ENCODE results near the gene LYPD6B. TPM values are rescaled to one million over a fixed set of nuclear protein-coding genes. Genes with fewer than 3 reads are reported as not detected.

LYPD6B gene
- total RNA-seq, 2 experiments from 2014 or later = not detected

- H3K36me3 ChIP-seq (ENCODE audit: insufficient read depth, low read length) = no peaks in the 10 kb centered on the region
- peak overlapping the region; percentile 21; the same call in 1 of the 2 replicates for H2AFZ ChIP-seq (ENCODE audit: low read length)
- H3K27ac ChIP-seq (ENCODE audit: low read depth, low read length, poor library complexity, severe bottlenecking) = no peak overlapping the region
- no peak for TF ChIP-seq CTCF (conservative IDR thresholded peaks at IDR 0.05; ENCODE audit: low read length)
- no peak for TF ChIP-seq EZH2phosphoT487 (IDR thresholded peaks at IDR 0.05; ENCODE audit: borderline replicate concordance, low read depth, low read length)
- no peaks in the 10 kb centered on the region for H3K9me2 ChIP-seq (ENCODE audit: insufficient read depth, low read length)
- no peak for DNase-seq (ENCODE audit: low spot score)
- no peak overlapping the region for H3K4me3 ChIP-seq (ENCODE audit: low read depth, low read length, poor library complexity, severe bottlenecking)
- no peaks in the 10 kb centered on the region for H3K79me2 ChIP-seq (ENCODE audit: insufficient read depth, low read depth, low read length)
- ChIA-PET CTCF (ENCODE audit: unreplicated experiment) (no interaction called here), POLR2A (interaction anchor here (0.7 to 2.9 kb wide), 7 partner anchors 11 to 101 kb away, joined by 3 to 12 read pairs (median 4); no protein-coding TSS in a partner anchor)
- peaks cover 54% of the 10 kb centered on the region for H3K4me1 ChIP-seq (ENCODE audit: insufficient read depth, low read length, poor library complexity, severe bottlenecking)
- peak overlapping the region; percentile 48; the same call in 1 of the 2 replicates for H3K4me2 ChIP-seq (ENCODE audit: low read length)
- no peaks in the 10 kb centered on the region for H3K9me3 ChIP-seq (ENCODE audit: low read length)
- intact Hi-C loops (cut with micrococcal nuclease; ENCODE audit: unreplicated experiment) = loop anchor here (10.0 kb wide), 1 partner anchor 509 kb away; no protein-coding TSS in a partner anchor
- no peaks in the 10 kb centered on the region for H4K20me1 ChIP-seq (ENCODE audit: insufficient read depth, low read length)
- no TSS peak for BruUV-seq (replicated peaks)
These were observed 125.8 kb downstream of the LYPD6B start for GRCh38 chr2:149164296-149164695.

- Histone ChIP-seq H3K79me2 (ENCODE audit: insufficient read depth, low read depth, low read length) (no peaks in the 10 kb centered on the region), H3K4me3 (ENCODE audit: low read depth, low read length, poor library complexity, severe bottlenecking) (no peak overlapping the region), H3K36me3 (ENCODE audit: insufficient read depth, low read length) (no peaks in the 10 kb centered on the region), H3K9me3 (ENCODE audit: low read length) (no peaks in the 10 kb centered on the region), H2AFZ (ENCODE audit: low read length) (no peak overlapping the region), H3K27ac (ENCODE audit: low read depth, low read length, poor library complexity, severe bottlenecking) (no peak overlapping the region), H4K20me1 (ENCODE audit: insufficient read depth, low read length) (no peaks in the 10 kb centered on the region), H3K9me2 (ENCODE audit: insufficient read depth, low read length) (no peaks in the 10 kb centered on the region), H3K4me1 (ENCODE audit: insufficient read depth, low read length, poor library complexity, severe bottlenecking) (peaks cover 51% of the 10 kb centered on the region), H3K4me2 (ENCODE audit: low read length) (no peak overlapping the region)
- POLR2A ChIA-PET = interaction anchor here (0.7 to 2.9 kb wide), 6 partner anchors 12 to 25 kb away, joined by 3 to 12 read pairs (median 5); no protein-coding TSS in a partner anchor
- CTCF ChIA-PET (ENCODE audit: unreplicated experiment) = no interaction called here
- intact Hi-C loops (cut with micrococcal nuclease; ENCODE audit: unreplicated experiment) = loop anchor here (10.0 kb wide), 1 partner anchor 510 kb away; no protein-coding TSS in a partner anchor
- no peak for DNase-seq (ENCODE audit: low spot score)
- BruUV-seq (replicated peaks) = no TSS peak
- TF ChIP-seq EZH2phosphoT487 (IDR thresholded peaks at IDR 0.05; ENCODE audit: borderline replicate concordance, low read depth, low read length) = no peak
- TF ChIP-seq CTCF (conservative IDR thresholded peaks at IDR 0.05; ENCODE audit: low read length) = no peak
These were observed 126.3 kb downstream of the LYPD6B start for GRCh38 chr2:149164827-149165226.

GRCh38 chr2:149167001-149167780 lies 128.7 kb downstream of the LYPD6B start:
- Histone ChIP-seq H3K79me2 (ENCODE audit: insufficient read depth, low read depth, low read length) (no peaks in the 10 kb centered on the region), H3K9me2 (ENCODE audit: insufficient read depth, low read length) (no peaks in the 10 kb centered on the region), H2AFZ (ENCODE audit: low read length) (no peak overlapping the region), H3K9me3 (ENCODE audit: low read length) (peaks cover 4% of the 10 kb centered on the region; the same call in 1 of the 2 replicates), H3K27ac (ENCODE audit: low read depth, low read length, poor library complexity, severe bottlenecking) (no peak overlapping the region), H3K4me1 (ENCODE audit: insufficient read depth, low read length, poor library complexity, severe bottlenecking) (peaks cover 29% of the 10 kb centered on the region), H3K4me3 (ENCODE audit: low read depth, low read length, poor library complexity, severe bottlenecking) (no peak overlapping the region), H3K4me2 (ENCODE audit: low read length) (peak overlapping the region; percentile 3), H4K20me1 (ENCODE audit: insufficient read depth, low read length) (no peaks in the 10 kb centered on the region), H3K36me3 (ENCODE audit: insufficient read depth, low read length) (no peaks in the 10 kb centered on the region)
- intact Hi-C loops (cut with micrococcal nuclease; ENCODE audit: unreplicated experiment) = loop anchor here (10.0 kb wide), 1 partner anchor 512 kb away; no protein-coding TSS in a partner anchor
- peak; percentile 38 for DNase-seq (ENCODE audit: low spot score)
- CTCF ChIA-PET (ENCODE audit: unreplicated experiment) = no interaction called here
- BruUV-seq (replicated peaks) = no TSS peak
- POLR2A ChIA-PET = interaction anchor here (0.5 to 1.1 kb wide), 7 partner anchors 10 to 1268 kb away, joined by 3 to 5 read pairs (median 4); no protein-coding TSS in a partner anchor
- TF ChIP-seq CTCF (conservative IDR thresholded peaks at IDR 0.05; ENCODE audit: low read length) (no peak), EZH2phosphoT487 (IDR thresholded peaks at IDR 0.05; ENCODE audit: borderline replicate concordance, low read depth, low read length) (no peak)
